ENCODE measurements around the gene SCG3. TPM values are rescaled to one million over a fixed set of nuclear protein-coding genes. Genes with fewer than 3 reads are reported as not detected.

The SCG3 gene
- polyA plus RNA-seq, 2 of the 4 experiments (the other 2 are of a cell fraction): 0.03 TPM; not detected in 1

GRCh38 chr15:51720201-51720995, 39.1 kb downstream of the SCG3 start:
- no peak overlapping the region for H3K4me3 ChIP-seq
- no peak for FAIRE-seq
- no peaks in the 10 kb centered on the region for H3K4me1 ChIP-seq
- H3K27ac ChIP-seq: no peak overlapping the region
- ChIA-PET POLR2A (no interaction called here), CTCF (interaction anchor here (0.8 to 2.4 kb wide), 5 partner anchors 16 to 507 kb away, joined by 3 to 12 read pairs (median 5); no protein-coding TSS in a partner anchor)
- 64% methylated on average over 8 of the region's 8 CpGs for WGBS (ENCODE audit: missing lambda C conversion rate)
- TF ChIP-seq ATOH8 (CRISPR knock-in tag; IDR thresholded peaks at IDR 0.05; ENCODE audit: low read depth): no peak
- TF ChIP-seq GATA3 (IDR thresholded peaks at IDR 0.05; ENCODE audit: borderline replicate concordance): no peak
- peak; percentile 89 for TF ChIP-seq MAFK (IDR thresholded peaks at IDR 0.05; ENCODE audit: partially characterized antibody)
- ATAC-seq: no peak
- H3K4me2 ChIP-seq: no peak overlapping the region
- no peak for DNase-seq (ENCODE audit: low read depth in 1 of 2, low spot score in 1 of 2)
- H3K9me3 ChIP-seq: no peaks in the 10 kb centered on the region

- Histone ChIP-seq H3K4me2 (no peak overlapping the region), H3K27ac (no peak overlapping the region), H3K9me3 (no peaks in the 10 kb centered on the region), H3K4me3 (no peak overlapping the region), H3K4me1 (peaks cover 7% of the 10 kb centered on the region)
- TF ChIP-seq TP53 (CRISPR knock-in tag; IDR thresholded peaks at IDR 0.05) (no peak), ZFP36 (IDR thresholded peaks at IDR 0.05; ENCODE audit: borderline replicate concordance, partially characterized antibody) (no peak), BHLHE40 (IDR thresholded peaks at IDR 0.05; ENCODE audit: low read depth, low read length) (no peak), HES2 (IDR thresholded peaks at IDR 0.05) (no peak), REST (IDR thresholded peaks at IDR 0.05) (no peak), ATOH8 (CRISPR knock-in tag; IDR thresholded peaks at IDR 0.05; ENCODE audit: low read depth) (no peak), ESRRA (IDR thresholded peaks at IDR 0.05; ENCODE audit: borderline replicate concordance, low read length) (no peak), HEYL (CRISPR knock-in tag; IDR thresholded peaks at IDR 0.05) (no peak), EP300 (IDR thresholded peaks at IDR 0.05) (no peak), USF2 (IDR thresholded peaks at IDR 0.05) (no peak), FOXS1 (CRISPR knock-in tag; IDR thresholded peaks at IDR 0.05) (no peak), BCL3 (IDR thresholded peaks at IDR 0.05) (no peak), CBX2 (IDR thresholded peaks at IDR 0.05; ENCODE audit: borderline replicate concordance, low read depth) (no peak), PHF8 (IDR thresholded peaks at IDR 0.05; ENCODE audit: borderline replicate concordance, low read depth) (no peak), ZSCAN20 (CRISPR knock-in tag; IDR thresholded peaks at IDR 0.05) (no peak), HOXB5 (CRISPR knock-in tag; IDR thresholded peaks at IDR 0.05) (no peak), EHMT2 (IDR thresholded peaks at IDR 0.05; ENCODE audit: low read depth) (no peak), HOXB13 (CRISPR knock-in tag; IDR thresholded peaks at IDR 0.05; ENCODE audit: low read depth) (no peak), MAZ (IDR thresholded peaks at IDR 0.05; ENCODE audit: borderline replicate concordance, low read depth, low read length) (no peak)
- ChIA-PET CTCF (interaction anchor here (0.9 to 2.4 kb wide), 3 partner anchors 15 to 71 kb away, joined by 3 to 12 read pairs (median 9); no protein-coding TSS in a partner anchor), POLR2A (no interaction called here)
- FAIRE-seq: no peak
- 76% methylated on average over 5 of the region's 5 CpGs for WGBS (ENCODE audit: missing lambda C conversion rate)
- no peak for ATAC-seq
- no peak for DNase-seq (ENCODE audit: low read depth in 1 of 2, low spot score in 1 of 2)
Measured at GRCh38 chr15:51721199-51721960, 40.1 kb downstream of the SCG3 start.

Data from A549 (cell line).